ENCODE data around the gene SPRY4.
"Not testable (repeated sequence)": the region's sequence is repeated elsewhere in the genome, so short reads cannot be mapped to it uniquely, and the experiment has no call there.

SPRY4 gene

DNA sequence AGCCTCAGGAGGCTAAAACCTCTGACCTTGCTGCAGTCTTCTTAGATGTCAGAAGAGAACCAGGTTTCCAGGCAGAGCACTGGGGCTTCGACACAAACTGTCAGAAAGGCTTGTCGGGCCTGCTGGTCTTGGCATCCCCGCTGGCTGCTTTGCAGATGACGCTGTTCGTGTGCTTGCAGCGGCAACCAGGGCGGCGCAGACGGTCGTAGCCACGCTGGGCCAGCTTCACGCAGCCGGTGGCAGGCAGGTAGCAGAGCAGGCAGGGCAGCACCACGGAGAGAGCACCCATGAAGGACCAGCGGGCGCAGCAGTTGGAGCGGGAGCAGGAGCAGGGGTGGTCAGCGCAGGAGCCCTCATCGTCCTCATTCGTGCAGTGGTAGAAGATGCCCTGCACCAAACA is 10.7 kb downstream of the SPRY4 start:
- no peak for DNase-seq

GRCh38 chr5:142313682-142314081 is 11.1 kb downstream of the SPRY4 start:
- no peak for DNase-seq

- DNase-seq: no peak
Observed at GRCh38 chr5:142313275-142313674, 11.5 kb downstream of the SPRY4 start.

DNA sequence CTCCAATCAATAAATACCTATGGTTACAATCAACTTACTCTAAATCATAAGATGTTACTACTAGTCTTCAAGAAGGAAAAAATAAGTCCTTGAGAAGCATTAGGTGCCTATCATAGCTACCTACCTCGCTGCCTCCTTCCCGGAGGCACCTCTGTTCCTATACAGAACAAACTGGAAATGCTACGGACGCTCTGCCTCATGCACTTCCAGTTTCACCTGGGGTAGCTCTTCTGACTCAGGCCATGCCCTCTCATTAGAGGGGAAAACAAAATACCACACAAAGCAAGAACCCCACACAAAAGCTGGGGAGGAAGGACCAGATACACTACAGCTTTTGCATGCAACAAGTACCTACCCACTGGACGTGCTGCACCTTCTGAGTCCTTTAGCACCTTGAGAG is 12.4 kb downstream of the SPRY4 start:
- DNase-seq: no peak

DNA sequence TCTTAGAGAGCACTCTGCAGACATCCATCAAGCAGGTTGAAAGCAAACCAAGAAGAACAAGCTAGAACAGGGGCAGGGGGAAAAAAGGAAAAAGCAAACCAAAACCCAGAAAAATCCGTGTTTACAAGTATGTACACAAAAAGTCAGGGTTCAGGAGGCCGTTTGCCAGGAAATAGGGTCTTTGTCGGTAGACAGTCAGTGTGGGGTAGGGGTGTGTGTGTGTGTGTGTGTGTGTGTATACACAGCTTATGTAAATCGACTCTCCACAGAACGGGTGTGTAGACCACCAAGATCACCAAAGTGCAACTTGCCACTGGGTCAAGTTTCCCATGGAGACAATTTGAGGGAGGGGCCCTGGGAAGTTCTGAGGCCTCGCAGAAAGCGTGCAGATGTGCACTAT is 13.1 kb downstream of the SPRY4 start:
- no peak for DNase-seq

- no peak for DNase-seq
Observed at GRCh38 chr5:142310803-142311202, 14.0 kb downstream of the SPRY4 start.

GRCh38 chr5:142309747-142310318 is 15.0 kb downstream of the SPRY4 start:
- DNase-seq: no peak

- no peak for DNase-seq
Observed at GRCh38 chr5:142308358-142308757, 16.5 kb downstream of the SPRY4 start.

GRCh38 chr5:142307146-142307890 is 17.5 kb downstream of the SPRY4 start:
- no peak for DNase-seq

DNA sequence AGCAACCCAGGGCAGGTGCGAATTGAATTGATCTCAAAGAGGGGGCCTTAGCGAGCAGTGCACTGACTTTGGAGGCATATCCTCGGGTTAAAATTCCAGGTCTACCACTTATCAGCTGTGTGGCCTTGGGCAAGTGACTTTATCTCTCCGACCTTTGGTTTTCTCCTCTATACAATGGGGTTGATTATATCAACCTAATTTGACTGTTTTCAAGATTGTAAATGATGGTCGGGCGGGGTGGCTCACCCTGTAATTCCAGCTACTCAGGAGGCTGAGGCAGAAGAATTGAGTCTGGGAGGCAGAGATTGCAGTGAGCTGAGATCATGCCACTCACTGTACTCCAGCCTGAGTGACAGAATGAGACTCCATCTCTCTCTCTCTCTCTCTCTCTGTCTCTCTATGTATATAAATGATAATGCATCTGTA is 18.7 kb downstream of the SPRY4 start:
- no peak for DNase-seq

GRCh38 chr5:142305211-142305610 is 19.6 kb downstream of the SPRY4 start:
- DNase-seq: no peak

- DNase-seq: no peak
Observed at GRCh38 chr5:142304013-142304701, 20.7 kb downstream of the SPRY4 start.

GRCh38 chr5:142303565-142303964 is 21.3 kb downstream of the SPRY4 start:
- DNase-seq: no peak

DNA sequence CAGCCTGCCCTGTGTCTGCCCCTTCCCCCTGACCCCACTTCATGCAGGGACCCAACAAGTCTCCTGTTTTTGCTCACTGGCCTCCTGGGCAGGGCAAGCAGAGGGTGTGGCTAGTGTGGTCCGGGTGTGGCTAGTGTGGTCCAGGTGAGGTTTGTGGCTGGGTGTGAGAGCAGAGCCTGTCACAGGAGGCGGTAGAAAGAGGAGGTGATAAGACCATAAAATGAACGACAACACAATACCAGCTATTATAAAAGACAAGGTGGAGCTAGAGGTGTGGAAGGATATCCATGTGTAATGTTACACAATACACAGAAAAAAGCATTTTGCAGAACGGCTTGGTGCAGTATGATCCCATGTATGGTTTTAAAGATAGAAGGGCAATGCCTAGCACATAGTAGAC is 23.3 kb downstream of the SPRY4 start:
- DNase-seq: no peak

- DNase-seq: no peak
Observed at GRCh38 chr5:142300677-142301076, 24.1 kb downstream of the SPRY4 start.

DNA sequence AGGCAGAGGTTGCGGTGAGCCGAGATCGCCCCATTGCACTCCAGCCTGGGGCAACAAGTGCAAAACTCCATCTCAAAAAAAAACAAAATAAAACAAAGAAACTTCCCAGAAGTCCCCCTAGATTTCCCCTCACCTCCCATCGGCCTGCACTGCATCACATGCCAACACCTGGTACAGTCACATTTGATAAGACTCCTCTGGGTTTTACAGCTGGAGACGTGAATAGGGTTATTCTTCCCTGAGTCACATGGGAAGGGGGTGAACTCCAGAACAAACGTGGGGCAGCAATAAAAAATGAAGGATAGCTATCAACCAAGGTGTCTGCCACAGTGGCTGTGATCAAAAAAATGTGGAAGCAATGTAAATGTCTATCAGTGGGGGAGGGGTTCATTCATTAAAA is 26.0 kb downstream of the SPRY4 start:
- no peak for DNase-seq

GRCh38 chr5:142297786-142298185 is 27.0 kb downstream of the SPRY4 start:
- DNase-seq: not testable (repeated sequence)

DNA sequence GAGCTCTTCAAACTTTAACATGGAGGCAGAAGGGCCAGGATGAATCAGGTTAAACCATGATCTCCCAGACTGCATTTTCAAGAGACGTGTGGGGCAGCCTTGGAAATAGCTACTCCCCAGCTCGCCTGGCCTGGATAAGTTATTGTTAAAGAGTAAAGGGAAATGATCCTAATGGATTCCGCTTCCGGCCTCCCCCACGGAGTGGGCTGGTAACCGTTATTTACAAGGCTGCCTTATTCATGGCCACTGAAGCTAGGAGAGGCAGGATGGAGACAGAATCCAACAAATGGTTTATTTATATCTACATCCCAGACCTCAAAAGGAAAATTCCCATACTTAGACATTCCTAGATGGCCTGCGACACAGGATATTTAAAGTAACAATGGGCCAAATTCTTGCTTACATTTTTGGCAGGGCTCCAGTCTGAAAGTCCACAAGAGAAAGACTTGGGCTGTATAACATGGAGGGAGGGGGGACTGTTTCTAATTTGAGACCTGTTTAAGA is 27.9 kb downstream of the SPRY4 start:
- DNase-seq: no peak

DNA sequence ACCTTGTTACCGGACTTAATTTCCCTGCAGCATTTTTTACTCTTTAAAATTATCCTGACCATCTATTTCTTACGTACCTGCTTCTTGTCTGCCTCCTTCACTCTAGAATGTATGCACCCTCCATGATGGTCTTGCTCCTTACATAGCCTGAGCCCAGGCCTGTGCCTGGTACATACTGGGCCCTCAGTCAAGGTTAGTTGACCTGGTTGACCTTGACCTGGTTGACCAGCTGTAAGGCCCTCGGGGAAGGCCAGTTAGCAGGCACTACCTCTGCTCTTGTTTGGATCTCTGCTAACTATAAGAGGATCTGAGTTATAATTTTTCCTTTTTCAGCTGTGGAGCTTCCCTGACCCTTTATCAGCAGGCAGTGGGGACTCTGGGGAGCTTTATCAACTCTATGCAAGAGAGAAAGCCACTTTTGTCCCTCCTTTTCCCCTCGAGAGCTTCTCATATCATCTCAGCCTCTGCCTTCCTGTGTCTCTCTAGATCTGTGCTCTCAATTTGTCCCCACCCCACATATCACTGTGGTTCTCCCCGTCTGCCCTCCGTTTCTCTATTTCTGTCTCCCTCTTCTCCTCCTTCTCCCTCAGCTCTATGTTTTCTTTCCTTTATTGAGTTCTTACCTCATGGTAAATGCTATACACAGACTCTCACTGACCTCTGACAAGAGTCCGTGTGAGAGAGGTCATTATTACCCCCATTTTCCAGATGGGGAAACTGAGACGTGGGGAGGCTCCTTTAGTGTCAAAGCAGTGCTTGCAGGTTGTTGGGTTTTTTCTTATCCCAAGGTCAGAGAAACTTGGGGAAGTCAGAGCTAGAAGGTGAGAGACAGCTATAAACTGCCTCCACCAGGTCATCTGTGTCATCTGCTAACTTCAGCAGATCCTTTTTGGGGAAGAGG is 28.6 kb downstream of the SPRY4 start:
- DNase-seq: no peak

GRCh38 chr5:142295084-142295758 is 29.6 kb downstream of the SPRY4 start:
- no peak for DNase-seq

DNA sequence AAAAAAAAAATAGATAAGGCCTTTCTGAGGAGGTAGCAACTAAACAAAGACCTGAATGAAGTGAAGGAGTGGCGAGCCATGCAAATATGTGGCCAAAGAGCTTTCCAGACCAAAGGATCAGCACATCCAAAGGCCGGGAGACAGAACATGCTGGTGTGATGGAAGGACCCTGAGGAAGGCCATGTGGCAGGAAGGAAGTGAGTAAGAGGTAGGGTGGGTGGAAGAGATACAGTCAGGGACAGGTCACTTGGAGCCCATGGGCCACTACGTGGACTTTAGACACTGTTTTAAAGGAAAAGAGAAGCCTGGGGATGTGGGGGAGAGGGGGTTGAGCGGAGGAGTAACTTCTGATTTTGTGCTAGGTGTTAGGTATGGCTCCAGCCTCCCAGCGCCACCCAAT is 31.3 kb downstream of the SPRY4 start:
- DNase-seq: no peak

DNA sequence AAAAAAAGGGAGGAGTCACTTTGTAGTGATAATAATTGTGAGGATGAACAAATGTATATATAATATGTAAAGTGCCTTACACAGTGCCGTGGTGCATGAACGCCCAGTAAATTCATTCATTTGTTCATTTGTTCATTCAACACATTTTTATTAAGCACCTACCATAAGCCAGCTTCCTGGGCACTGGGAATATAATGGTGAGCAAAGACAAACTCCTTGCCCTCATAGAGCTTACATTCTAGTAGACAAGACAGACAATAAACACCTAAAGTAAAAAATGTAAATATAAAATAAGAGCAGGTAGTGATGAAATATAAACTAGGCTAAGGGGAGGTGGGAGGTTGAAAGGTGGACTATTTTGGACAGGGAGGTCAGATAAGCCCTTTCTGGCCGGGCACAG is 32.0 kb downstream of the SPRY4 start:
- DNase-seq: no peak
